ENCODE data around the gene GHRHR. TPM values are rescaled to one million over a fixed set of nuclear protein-coding genes. Genes with fewer than 3 reads are reported as not detected.

Gene GHRHR
- polyA plus RNA-seq, 1 donor from 2014 or later: not detected

DNA sequence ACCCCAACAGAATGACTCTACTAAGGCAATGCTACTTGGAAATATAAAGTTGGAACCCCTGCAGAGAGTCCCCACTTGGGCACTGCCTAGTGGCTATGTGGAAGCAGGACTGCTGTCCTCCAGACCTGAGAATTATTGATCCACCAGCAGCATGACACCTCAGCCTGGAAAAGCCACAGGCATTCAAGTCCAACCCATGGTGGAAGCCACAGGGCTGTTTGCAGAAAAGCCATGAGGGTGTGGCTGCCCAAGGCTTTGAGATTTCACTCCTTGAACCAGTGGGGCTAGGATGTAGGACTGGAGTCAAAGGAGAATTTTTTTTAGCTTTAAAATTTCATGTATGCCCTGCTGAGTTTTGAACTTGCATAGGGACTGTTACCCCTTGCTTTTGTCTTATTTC is 13.6 kb upstream of the GHRHR start:
- Histone ChIP-seq H2AFZ (ENCODE audit: low read depth, low read length) (no peak overlapping the region), H3K79me2 (replicated peaks; ENCODE audit: insufficient read depth, low read length) (no peaks in the 10 kb centered on the region), H3K9ac (ENCODE audit: low read length) (no peak overlapping the region), H3K27me3 (ENCODE audit: insufficient read depth, low read depth, low read length) (no peaks in the 10 kb centered on the region), H3K9me3 (ENCODE audit: low read length) (no peaks in the 10 kb centered on the region), H3K27ac (ENCODE audit: low read length) (no peak overlapping the region), H3K36me3 (ENCODE audit: insufficient read depth, low read length) (no peaks in the 10 kb centered on the region), H3K4me2 (ENCODE audit: low read length) (no peak overlapping the region), H3K9me2 (ENCODE audit: insufficient read depth, low read length) (no peaks in the 10 kb centered on the region), H3F3A (ENCODE audit: insufficient read depth, low read length, poor library complexity, severe bottlenecking) (no peaks in the 10 kb centered on the region), H3K4me3 (ENCODE audit: low read length) (no peak overlapping the region), H4K20me1 (ENCODE audit: insufficient read depth) (no peaks in the 10 kb centered on the region)
- TF ChIP-seq, protein P1, sequence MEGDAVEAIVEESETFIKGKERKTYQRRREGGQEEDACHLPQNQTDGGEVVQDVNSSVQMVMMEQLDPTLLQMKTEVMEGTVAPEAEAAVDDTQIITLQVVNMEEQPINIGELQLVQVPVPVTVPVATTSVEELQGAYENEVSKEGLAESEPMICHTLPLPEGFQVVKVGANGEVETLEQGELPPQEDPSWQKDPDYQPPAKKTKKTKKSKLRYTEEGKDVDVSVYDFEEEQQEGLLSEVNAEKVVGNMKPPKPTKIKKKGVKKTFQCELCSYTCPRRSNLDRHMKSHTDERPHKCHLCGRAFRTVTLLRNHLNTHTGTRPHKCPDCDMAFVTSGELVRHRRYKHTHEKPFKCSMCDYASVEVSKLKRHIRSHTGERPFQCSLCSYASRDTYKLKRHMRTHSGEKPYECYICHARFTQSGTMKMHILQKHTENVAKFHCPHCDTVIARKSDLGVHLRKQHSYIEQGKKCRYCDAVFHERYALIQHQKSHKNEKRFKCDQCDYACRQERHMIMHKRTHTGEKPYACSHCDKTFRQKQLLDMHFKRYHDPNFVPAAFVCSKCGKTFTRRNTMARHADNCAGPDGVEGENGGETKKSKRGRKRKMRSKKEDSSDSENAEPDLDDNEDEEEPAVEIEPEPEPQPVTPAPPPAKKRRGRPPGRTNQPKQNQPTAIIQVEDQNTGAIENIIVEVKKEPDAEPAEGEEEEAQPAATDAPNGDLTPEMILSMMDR (IDR thresholded peaks at IDR 0.05; ENCODE audit: poor library complexity, severe bottlenecking): no peak
- TF ChIP-seq TAF1 (IDR thresholded peaks at IDR 0.05; ENCODE audit: low read depth) (no peak), RAD21 (conservative IDR thresholded peaks at IDR 0.05) (no peak), SMC3 (conservative IDR thresholded peaks at IDR 0.05; ENCODE audit: poor library complexity) (no peak)

GRCh38 chr7:30954914-30955313 is 8.8 kb upstream of the GHRHR start:
- no peaks in the 10 kb centered on the region for H3K79me2 ChIP-seq (replicated peaks; ENCODE audit: insufficient read depth, low read length)
- H3K9ac ChIP-seq (ENCODE audit: low read length): no peak overlapping the region
- H3K9me3 ChIP-seq (ENCODE audit: low read length): no peaks in the 10 kb centered on the region
- no peaks in the 10 kb centered on the region for H3K36me3 ChIP-seq (ENCODE audit: insufficient read depth, low read length)
- no peak overlapping the region for H3K4me2 ChIP-seq (ENCODE audit: low read length)
- no peak overlapping the region for H2AFZ ChIP-seq (ENCODE audit: low read depth, low read length)
- H3K27me3 ChIP-seq (ENCODE audit: insufficient read depth, low read depth, low read length): no peaks in the 10 kb centered on the region
- TF ChIP-seq EP300 (conservative IDR thresholded peaks at IDR 0.05; ENCODE audit: poor library complexity, severe bottlenecking) (no peak), EZH2 (IDR thresholded peaks at IDR 0.05; ENCODE audit: borderline replicate concordance, insufficient read depth, low read length, poor library complexity, severe bottlenecking) (no peak), MXI1 (conservative IDR thresholded peaks at IDR 0.05; ENCODE audit: poor library complexity, severe bottlenecking) (no peak), SMC3 (conservative IDR thresholded peaks at IDR 0.05; ENCODE audit: poor library complexity) (no peak), RAD21 (conservative IDR thresholded peaks at IDR 0.05) (no peak), TAF1 (IDR thresholded peaks at IDR 0.05; ENCODE audit: low read depth) (no peak), POLR2AphosphoS5 (IDR thresholded peaks at IDR 0.05) (no peak)
- TF ChIP-seq, protein P1 (IDR thresholded peaks at IDR 0.05; ENCODE audit: poor library complexity, severe bottlenecking): no peak
- TF ChIP-seq, protein P2, sequence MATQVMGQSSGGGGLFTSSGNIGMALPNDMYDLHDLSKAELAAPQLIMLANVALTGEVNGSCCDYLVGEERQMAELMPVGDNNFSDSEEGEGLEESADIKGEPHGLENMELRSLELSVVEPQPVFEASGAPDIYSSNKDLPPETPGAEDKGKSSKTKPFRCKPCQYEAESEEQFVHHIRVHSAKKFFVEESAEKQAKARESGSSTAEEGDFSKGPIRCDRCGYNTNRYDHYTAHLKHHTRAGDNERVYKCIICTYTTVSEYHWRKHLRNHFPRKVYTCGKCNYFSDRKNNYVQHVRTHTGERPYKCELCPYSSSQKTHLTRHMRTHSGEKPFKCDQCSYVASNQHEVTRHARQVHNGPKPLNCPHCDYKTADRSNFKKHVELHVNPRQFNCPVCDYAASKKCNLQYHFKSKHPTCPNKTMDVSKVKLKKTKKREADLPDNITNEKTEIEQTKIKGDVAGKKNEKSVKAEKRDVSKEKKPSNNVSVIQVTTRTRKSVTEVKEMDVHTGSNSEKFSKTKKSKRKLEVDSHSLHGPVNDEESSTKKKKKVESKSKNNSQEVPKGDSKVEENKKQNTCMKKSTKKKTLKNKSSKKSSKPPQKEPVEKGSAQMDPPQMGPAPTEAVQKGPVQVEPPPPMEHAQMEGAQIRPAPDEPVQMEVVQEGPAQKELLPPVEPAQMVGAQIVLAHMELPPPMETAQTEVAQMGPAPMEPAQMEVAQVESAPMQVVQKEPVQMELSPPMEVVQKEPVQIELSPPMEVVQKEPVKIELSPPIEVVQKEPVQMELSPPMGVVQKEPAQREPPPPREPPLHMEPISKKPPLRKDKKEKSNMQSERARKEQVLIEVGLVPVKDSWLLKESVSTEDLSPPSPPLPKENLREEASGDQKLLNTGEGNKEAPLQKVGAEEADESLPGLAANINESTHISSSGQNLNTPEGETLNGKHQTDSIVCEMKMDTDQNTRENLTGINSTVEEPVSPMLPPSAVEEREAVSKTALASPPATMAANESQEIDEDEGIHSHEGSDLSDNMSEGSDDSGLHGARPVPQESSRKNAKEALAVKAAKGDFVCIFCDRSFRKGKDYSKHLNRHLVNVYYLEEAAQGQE (IDR thresholded peaks at IDR 0.05; ENCODE audit: borderline replicate concordance): no peak
- H3K9me2 ChIP-seq (ENCODE audit: insufficient read depth, low read length): no peaks in the 10 kb centered on the region
- H3K4me3 ChIP-seq (ENCODE audit: low read length): no peak overlapping the region
- H3K27ac ChIP-seq (ENCODE audit: low read length): no peak overlapping the region
- H3F3A ChIP-seq (ENCODE audit: insufficient read depth, low read length, poor library complexity, severe bottlenecking): no peaks in the 10 kb centered on the region
- no peaks in the 10 kb centered on the region for H4K20me1 ChIP-seq (ENCODE audit: insufficient read depth)

All from neural cell (in vitro differentiated cells).